H9 (cell line): ENCODE measurements around the gene TRIO. TPM values are rescaled to one million over a fixed set of nuclear protein-coding genes. Genes with fewer than 3 reads are reported as not detected.

Experiments used
- DNase-seq: peaks from one replicate; pipeline ENCODE4 v3.0.0-alpha.2; 2017
- H2AFZ ChIP-seq: one replicate; pipeline ENCODE4 v1.6.1; 2013; ENCODE audit warnings: mild to moderate bottlenecking, low read length, control low read depth, moderate library complexity
- H2AK5ac ChIP-seq: 2 replicates; pipeline ENCODE4 v1.6.1; 2013; ENCODE audit warnings: low read length, control low read depth, mixed read lengths; ENCODE audit not compliant: insufficient read length
- H2BK120ac ChIP-seq: one replicate; pipeline ENCODE4 v1.6.1; 2013; ENCODE audit warnings: low read depth, mild to moderate bottlenecking, low read length, control low read depth, inconsistent platforms; ENCODE audit not compliant: poor library complexity, severe bottlenecking
- H2BK12ac ChIP-seq: 2 replicates; pipeline ENCODE4 v1.6.1; 2013; ENCODE audit warnings: low read length, control low read depth, mixed read lengths, low read depth; ENCODE audit not compliant: insufficient read length
- H2BK15ac ChIP-seq: 2 replicates; pipeline ENCODE4 v1.6.1; 2013; ENCODE audit warnings: low read depth, low read length, control low read depth
- H2BK20ac ChIP-seq: one replicate; pipeline ENCODE4 v1.6.1; 2013; ENCODE audit warnings: low read depth, mild to moderate bottlenecking, low read length, control low read depth, inconsistent platforms; ENCODE audit not compliant: poor library complexity, severe bottlenecking
- H2BK5ac ChIP-seq: 2 replicates; pipeline ENCODE4 v1.6.1; 2013; ENCODE audit warnings: low read length, control low read depth, mixed read lengths; ENCODE audit not compliant: insufficient read length
- H3K14ac ChIP-seq: 2 replicates; pipeline ENCODE4 v1.6.1; 2013; ENCODE audit warnings: low read length, control low read depth; ENCODE audit not compliant: insufficient read depth
- H3K18ac ChIP-seq: 2 replicates; pipeline ENCODE4 v1.6.1; 2013; ENCODE audit warnings: low read depth, mild to moderate bottlenecking, mixed read lengths, low read length, control low read depth; ENCODE audit not compliant: insufficient read length
- H3K23ac ChIP-seq: 2 replicates; pipeline ENCODE4 v1.6.1; 2013; ENCODE audit warnings: low read length, control low read depth, mixed read lengths, low read depth; ENCODE audit not compliant: insufficient read length
- H3K23me2 ChIP-seq: 2 replicates; pipeline ENCODE4 v1.6.1; 2013; ENCODE audit warnings: low read depth, mild to moderate bottlenecking, mixed read lengths, low read length, control low read depth; ENCODE audit not compliant: insufficient read length, poor library complexity, severe bottlenecking
- H3K27ac ChIP-seq: 2 replicates; pipeline ENCODE4 v1.5.1; 2013; ENCODE audit warnings: low read length, control low read depth, mixed read lengths, low read depth; ENCODE audit not compliant: insufficient read length
- H3K27me3 ChIP-seq: 2 replicates; pipeline ENCODE4 v1.6.1; 2013; ENCODE audit warnings: low read length, control low read depth, inconsistent platforms; ENCODE audit not compliant: insufficient read depth
- H3K4ac ChIP-seq: 2 replicates; pipeline ENCODE4 v1.6.1; 2013; ENCODE audit warnings: low read depth, mild to moderate bottlenecking, control low read depth, inconsistent platforms, low read length, moderate library complexity
- H3K4me1 ChIP-seq: 2 replicates; pipeline ENCODE4 v1.6.1; 2013; ENCODE audit warnings: low read length, control low read depth, inconsistent platforms; ENCODE audit not compliant: insufficient read depth
- H3K4me2 ChIP-seq: 2 replicates; pipeline ENCODE4 v1.6.1; 2013; ENCODE audit warnings: low read length, control low read depth, mixed read lengths; ENCODE audit not compliant: insufficient read length, insufficient read depth
- H3K56ac ChIP-seq: 2 replicates; pipeline ENCODE4 v1.6.1; 2013; ENCODE audit warnings: low read depth, mild to moderate bottlenecking, mixed read lengths, low read length, control low read depth; ENCODE audit not compliant: insufficient read length
- H3K79me1 ChIP-seq: 2 replicates; pipeline ENCODE4 v1.6.1; 2013; ENCODE audit warnings: low read depth, mild to moderate bottlenecking, moderate library complexity, low read length, control low read depth, inconsistent platforms; ENCODE audit not compliant: insufficient read depth, poor library complexity, severe bottlenecking
- H3K79me2 ChIP-seq: 2 replicates; pipeline ENCODE4 v1.6.1; 2013; ENCODE audit warnings: low read length, control low read depth, inconsistent platforms; ENCODE audit not compliant: insufficient read depth
- H3K9ac ChIP-seq: 2 replicates; pipeline ENCODE4 v1.6.1; 2013; ENCODE audit warnings: low read length, control low read depth, mixed read lengths; ENCODE audit not compliant: insufficient read length; ENCODE audit errors: extremely low read depth
- H3K9me3 ChIP-seq: one replicate; pipeline ENCODE4 v1.6.1; 2013; ENCODE audit warnings: low read depth, low read length, inconsistent platforms; ENCODE audit not compliant: control insufficient read depth
- H3T11ph ChIP-seq: one replicate; pipeline ENCODE4 v1.6.1; 2013; ENCODE audit warnings: mild to moderate bottlenecking, low read length, control low read depth, inconsistent platforms
- H4K20me1 ChIP-seq: one replicate; pipeline ENCODE4 v1.6.1; 2013; ENCODE audit not compliant: control insufficient read depth, insufficient read length, insufficient read depth
- H4K5ac ChIP-seq: 2 replicates; pipeline ENCODE4 v1.6.1; 2013; ENCODE audit warnings: low read depth, mild to moderate bottlenecking, mixed read lengths, low read length, control low read depth; ENCODE audit not compliant: insufficient read length
- H4K8ac ChIP-seq: replicated peaks from 2 replicates; pipeline ENCODE4 v1.6.1; 2013; ENCODE audit warnings: low read length, control low read depth, mixed read lengths, low read depth; ENCODE audit not compliant: insufficient read length
- H4K91ac ChIP-seq: 2 replicates; pipeline ENCODE4 v1.6.1; 2013; ENCODE audit warnings: low read depth, mild to moderate bottlenecking, moderate library complexity, mixed read lengths, low read length, control low read depth; ENCODE audit not compliant: insufficient read length
- H3K27ac Mint-ChIP-seq, 3 experiments: 2 replicates in 2 of 3; 3 replicates in 1 of 3; pipeline ENCODE4 v1.8.0; 2020 to 2021; ENCODE audit warnings: mixed read lengths in 3 of 3, mild to moderate bottlenecking in 1 of 3, moderate library complexity in 1 of 3
- H3K27me3 Mint-ChIP-seq: 2 replicates; pipeline ENCODE4 v1.8.0; 2021; ENCODE audit warnings: low read depth, mild to moderate bottlenecking, moderate library complexity, mixed read lengths
- H3K36me3 Mint-ChIP-seq, 3 experiments: 2 replicates in 2 of 3; 3 replicates in 1 of 3; pipeline ENCODE4 v1.8.0; 2020 to 2021; ENCODE audit warnings: low read depth in 3 of 3, mixed read lengths in 3 of 3; ENCODE audit not compliant: insufficient read depth in 1 of 3
- H3K4me1 Mint-ChIP-seq, 2 experiments: 2 replicates each; pipeline ENCODE4 v1.8.0; 2020; ENCODE audit warnings: mixed read lengths in 2 of 2
- H3K4me3 Mint-ChIP-seq, 2 experiments: 2 replicates in 1 of 2; 3 replicates in 1 of 2; pipeline ENCODE4 v1.8.0; 2020 to 2021; ENCODE audit warnings: mild to moderate bottlenecking in 2 of 2, mixed read lengths in 2 of 2, moderate library complexity in 1 of 2
- H3K9me3 Mint-ChIP-seq, 2 experiments: 2 replicates in 1 of 2; 3 replicates in 1 of 2; pipeline ENCODE4 v1.8.0; 2020; ENCODE audit warnings: mild to moderate bottlenecking in 2 of 2, mixed read lengths in 2 of 2, moderate library complexity in 1 of 2
- CTCF ChIP-seq: fragments of 200-600 bp; sonication (generic); conservative IDR thresholded peaks from 3 replicates; pipeline ENCODE4 v1.8.0; 2021; ENCODE audit warnings: antibody characterized with exemption, mild to moderate bottlenecking
- WGBS: extraction: QIAGEN DNeasy Blood & Tissue Kit; methylation state at CpG from one replicate; pipeline ENCODE4 v1.1.7; 2013; ENCODE audit warnings: missing lambda C conversion rate, low lambda C conversion rate, mixed read lengths; ENCODE audit not compliant: insufficient read length; ENCODE audit errors: extremely low coverage; 5-methylcytosine and 5-hydroxymethylcytosine counted together
- total RNA-seq: library from RNA; stranded (reverse); gene quantifications from 2 replicates; pipeline ENCODE4 v1.2.1, GENCODE V29; 2021

The TRIO gene
- total RNA-seq, 1 experiment from 2014 or later, result 87.8 TPM

DNA sequence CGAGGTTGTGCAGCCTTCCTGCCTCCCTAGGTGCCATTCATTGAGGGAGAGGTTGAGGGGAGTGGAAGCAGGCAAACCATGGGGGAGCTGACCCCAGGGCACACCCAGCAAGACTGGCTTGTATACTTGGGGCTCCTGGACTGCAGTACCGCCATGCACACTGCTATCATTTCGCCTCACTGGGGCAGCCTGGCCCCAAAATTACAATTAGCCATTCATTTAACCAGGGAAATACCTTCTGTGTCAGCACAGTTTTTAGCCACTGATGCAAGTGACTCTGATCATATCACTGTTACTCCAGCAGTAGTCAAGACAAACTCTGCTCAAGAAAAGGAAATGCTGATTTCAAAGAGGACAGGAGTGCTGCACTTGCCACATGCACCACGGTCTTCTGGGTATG lies 109.7 kb downstream of the TRIO start:
- peaks cover 27% of the 10 kb centered on the region; the same call in 1 of the 2 replicates for H3K79me2 ChIP-seq
- peaks cover 11% of the 10 kb centered on the region for H3K79me1 ChIP-seq
- TF ChIP-seq CTCF, result no peak
- no peak overlapping the region for H3K18ac ChIP-seq
- no peak overlapping the region for H2BK120ac ChIP-seq
- Mint-ChIP-seq H3K36me3 (peaks cover 9 to 12% (median 12%) of the 10 kb centered on the region in 3 experiments; a peak in 6 of 7 replicates), H3K4me3 (no peak overlapping the region), H3K4me1 (peaks cover 63 to 68% of the 10 kb centered on the region in 2 experiments), H3K27me3 (no peaks in the 10 kb centered on the region), H3K9me3 (peaks cover 6 to 11% of the 10 kb centered on the region in 2 experiments; a peak in 4 of 5 replicates), H3K27ac (0 out of 7 replicates have a peak overlapping the region, but pooled peaks of 1 of the 3 experiments have one; percentile 86)
- H3K23me2 ChIP-seq, result no peaks in the 10 kb centered on the region
- no peak overlapping the region for H4K8ac ChIP-seq
- H3K27ac ChIP-seq, result no peak overlapping the region
- no peak overlapping the region for H3K14ac ChIP-seq
- DNase-seq, result no peak
- no CpG with 5 or more reads among the region's 4 CpGs for WGBS
- H3K4me1 ChIP-seq, result peaks cover 15% of the 10 kb centered on the region; the same call in 1 of the 2 replicates
- no peak overlapping the region for H2BK15ac ChIP-seq
- H2BK12ac ChIP-seq, result no peak overlapping the region
- no peaks in the 10 kb centered on the region for H4K20me1 ChIP-seq
- H3K4me2 ChIP-seq, result no peak overlapping the region
- no peak overlapping the region for H3K56ac ChIP-seq
- no peak overlapping the region for H3K4ac ChIP-seq
- H2BK20ac ChIP-seq, result no peak overlapping the region
- H2BK5ac ChIP-seq, result no peak overlapping the region
- no peak overlapping the region for H4K91ac ChIP-seq
- H2AFZ ChIP-seq, result no peak overlapping the region
- H3T11ph ChIP-seq, result no peak overlapping the region
- H3K9ac ChIP-seq, result no peak overlapping the region
- H3K9me3 ChIP-seq, result no peaks in the 10 kb centered on the region
- H2AK5ac ChIP-seq, result no peak overlapping the region
- no peak overlapping the region for H4K5ac ChIP-seq
- no peaks in the 10 kb centered on the region for H3K27me3 ChIP-seq
- no peak overlapping the region for H3K23ac ChIP-seq
